ENCODE measurements around the gene ZNF644. TPM values are rescaled to one million over a fixed set of nuclear protein-coding genes. Genes with fewer than 3 reads are reported as not detected.

ZNF644 gene
- total RNA-seq, 1 donor from 2014 or later: 177 TPM

DNA sequence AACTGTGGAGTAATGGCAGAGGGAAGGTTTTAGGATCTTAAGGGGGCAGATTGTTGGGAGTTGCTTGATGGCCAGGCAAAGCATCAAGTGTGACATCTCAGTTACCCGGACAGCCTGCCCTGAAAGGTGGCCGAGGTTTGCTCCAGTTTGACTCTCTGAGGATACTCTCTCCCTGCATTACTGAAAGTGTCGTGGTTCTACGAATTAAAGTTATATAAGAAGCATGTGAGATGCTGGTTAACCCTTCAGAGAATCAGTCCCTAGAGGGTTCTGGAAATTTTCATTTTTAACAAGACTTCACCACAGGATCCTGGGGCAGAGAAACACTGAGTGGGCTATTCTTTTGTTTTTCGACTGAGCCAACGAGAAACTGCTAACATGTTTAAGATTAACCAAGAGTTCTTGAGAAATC is 689 bp upstream of the ZNF644 start:
- peaks cover 2% of the 10 kb centered on the region for H3K27me3 Mint-ChIP-seq (ENCODE audit: insufficient read depth, low read depth)

GRCh38 chr1:91020967-91021685 is 709 bp downstream of the ZNF644 start:
- H3K27me3 Mint-ChIP-seq (ENCODE audit: insufficient read depth, low read depth): peaks cover 2% of the 10 kb centered on the region
- peak overlapping the region; percentile 54 for H2AFZ ChIP-seq (replicated peaks)
- peaks cover 13% of the 10 kb centered on the region for H3K9me3 Mint-ChIP-seq
- peak overlapping the region; percentile 98 for H3K4me2 ChIP-seq
- peak overlapping the region; percentile 100 for H3K27ac Mint-ChIP-seq
- peaks cover 13% of the 10 kb centered on the region for H3K36me3 ChIP-seq
- TF ChIP-seq EZH2 (IDR thresholded peaks at IDR 0.05) (no peak), EZH2phosphoT487 (IDR thresholded peaks at IDR 0.05) (no peak)
- TF ChIP-seq, protein P1, sequence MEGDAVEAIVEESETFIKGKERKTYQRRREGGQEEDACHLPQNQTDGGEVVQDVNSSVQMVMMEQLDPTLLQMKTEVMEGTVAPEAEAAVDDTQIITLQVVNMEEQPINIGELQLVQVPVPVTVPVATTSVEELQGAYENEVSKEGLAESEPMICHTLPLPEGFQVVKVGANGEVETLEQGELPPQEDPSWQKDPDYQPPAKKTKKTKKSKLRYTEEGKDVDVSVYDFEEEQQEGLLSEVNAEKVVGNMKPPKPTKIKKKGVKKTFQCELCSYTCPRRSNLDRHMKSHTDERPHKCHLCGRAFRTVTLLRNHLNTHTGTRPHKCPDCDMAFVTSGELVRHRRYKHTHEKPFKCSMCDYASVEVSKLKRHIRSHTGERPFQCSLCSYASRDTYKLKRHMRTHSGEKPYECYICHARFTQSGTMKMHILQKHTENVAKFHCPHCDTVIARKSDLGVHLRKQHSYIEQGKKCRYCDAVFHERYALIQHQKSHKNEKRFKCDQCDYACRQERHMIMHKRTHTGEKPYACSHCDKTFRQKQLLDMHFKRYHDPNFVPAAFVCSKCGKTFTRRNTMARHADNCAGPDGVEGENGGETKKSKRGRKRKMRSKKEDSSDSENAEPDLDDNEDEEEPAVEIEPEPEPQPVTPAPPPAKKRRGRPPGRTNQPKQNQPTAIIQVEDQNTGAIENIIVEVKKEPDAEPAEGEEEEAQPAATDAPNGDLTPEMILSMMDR (IDR thresholded peaks at IDR 0.05): no peak
- peak overlapping the region; percentile 91 for H3K9ac ChIP-seq
- peaks cover 20% of the 10 kb centered on the region for H3K4me1 Mint-ChIP-seq
- H3K9me3 ChIP-seq (ENCODE audit: low read depth): no peaks in the 10 kb centered on the region
- peaks cover 27% of the 10 kb centered on the region for H3K36me3 Mint-ChIP-seq
- DNase-seq (ENCODE audit: low spot score): peak; percentile 95
- peaks cover 33% of the 10 kb centered on the region for H3F3A ChIP-seq (ENCODE audit: low read depth)
- H3K27ac ChIP-seq: peak overlapping the region; percentile 100
- no peaks in the 10 kb centered on the region for H3K27me3 ChIP-seq
- peaks cover 18% of the 10 kb centered on the region for H4K20me1 ChIP-seq (ENCODE audit: low read depth)
- peaks cover 20% of the 10 kb centered on the region for H3K4me1 ChIP-seq
- H3K4me3 Mint-ChIP-seq: peak overlapping the region; percentile 98
- H3K79me2 ChIP-seq (ENCODE audit: low read depth): peaks cover 50% of the 10 kb centered on the region
- H3K4me3 ChIP-seq: peak overlapping the region; percentile 88

More for the DNA sequence above, 689 bp upstream of the ZNF644 start:
- peaks cover 24% of the 10 kb centered on the region for H3K36me3 Mint-ChIP-seq
- DNase-seq (ENCODE audit: low spot score): peak; percentile 13
- peaks cover 14% of the 10 kb centered on the region for H3K4me1 ChIP-seq
- H3K4me3 ChIP-seq: no peak overlapping the region
- TF ChIP-seq, protein P1 (IDR thresholded peaks at IDR 0.05): no peak
- TF ChIP-seq EZH2 (IDR thresholded peaks at IDR 0.05) (no peak), EZH2phosphoT487 (IDR thresholded peaks at IDR 0.05) (no peak)
- H3K9ac ChIP-seq: no peak overlapping the region
- no peaks in the 10 kb centered on the region for H3K27me3 ChIP-seq
- H3K4me3 Mint-ChIP-seq: peak overlapping the region; percentile 98
- peaks cover 13% of the 10 kb centered on the region for H3K9me3 Mint-ChIP-seq
- peaks cover 33% of the 10 kb centered on the region for H3F3A ChIP-seq (ENCODE audit: low read depth)
- H2AFZ ChIP-seq (replicated peaks): peak overlapping the region; percentile 54
- H3K4me2 ChIP-seq: peak overlapping the region; percentile 98
- H3K79me2 ChIP-seq (ENCODE audit: low read depth): peaks cover 36% of the 10 kb centered on the region
- peaks cover 4% of the 10 kb centered on the region for H4K20me1 ChIP-seq (ENCODE audit: low read depth)
- H3K27ac Mint-ChIP-seq: peak overlapping the region; percentile 100
- no peaks in the 10 kb centered on the region for H3K9me3 ChIP-seq (ENCODE audit: low read depth)
- H3K27ac ChIP-seq: peak overlapping the region; percentile 100
- H3K4me1 Mint-ChIP-seq: peaks cover 20% of the 10 kb centered on the region
- H3K36me3 ChIP-seq: peaks cover 13% of the 10 kb centered on the region

DNA sequence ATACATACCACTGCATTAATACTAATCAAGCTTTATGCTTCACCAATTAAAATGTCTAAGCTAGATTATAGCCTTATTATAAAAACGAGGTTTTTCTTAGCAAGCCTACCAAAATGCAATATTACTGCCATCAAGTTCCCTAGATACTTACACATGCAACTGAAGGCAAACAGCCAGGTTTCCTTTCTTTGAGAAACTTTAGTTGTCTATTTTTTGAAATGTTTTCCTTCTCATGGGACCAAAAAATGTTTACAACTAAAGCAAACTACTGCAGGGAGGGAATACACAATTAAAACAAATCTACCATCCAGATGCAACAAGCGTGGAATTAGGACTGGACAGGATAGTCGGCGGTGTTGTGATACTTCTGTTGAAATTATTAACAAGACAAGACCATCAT is 1.3 kb downstream of the ZNF644 start:
- TF ChIP-seq, protein P1 (IDR thresholded peaks at IDR 0.05): no peak
- TF ChIP-seq EZH2phosphoT487 (IDR thresholded peaks at IDR 0.05) (no peak), EZH2 (IDR thresholded peaks at IDR 0.05) (no peak)

More for the DNA sequence above, 1.3 kb downstream of the ZNF644 start:
- peak overlapping the region; percentile 91 for H3K9ac ChIP-seq
- H3K4me3 ChIP-seq: peak overlapping the region; percentile 88
- peaks cover 13% of the 10 kb centered on the region for H3K36me3 ChIP-seq
- H3F3A ChIP-seq (ENCODE audit: low read depth): peaks cover 33% of the 10 kb centered on the region
- H3K9me3 Mint-ChIP-seq: peaks cover 13% of the 10 kb centered on the region
- H3K27ac ChIP-seq: peak overlapping the region; percentile 100
- H3K9me3 ChIP-seq (ENCODE audit: low read depth): no peaks in the 10 kb centered on the region
- peak overlapping the region; percentile 98 for H3K4me3 Mint-ChIP-seq
- peak overlapping the region; percentile 100 for H3K27ac Mint-ChIP-seq
- no peaks in the 10 kb centered on the region for H3K27me3 ChIP-seq
- peaks cover 32% of the 10 kb centered on the region for H3K36me3 Mint-ChIP-seq
- H3K4me1 ChIP-seq: peaks cover 27% of the 10 kb centered on the region
- DNase-seq (ENCODE audit: low spot score): no peak
- peaks cover 2% of the 10 kb centered on the region for H3K27me3 Mint-ChIP-seq (ENCODE audit: insufficient read depth, low read depth)
- H4K20me1 ChIP-seq (ENCODE audit: low read depth): peaks cover 24% of the 10 kb centered on the region
- peaks cover 20% of the 10 kb centered on the region for H3K4me1 Mint-ChIP-seq
- H2AFZ ChIP-seq (replicated peaks): no peak overlapping the region
- peaks cover 57% of the 10 kb centered on the region for H3K79me2 ChIP-seq (ENCODE audit: low read depth)
- peak overlapping the region; percentile 98 for H3K4me2 ChIP-seq

Measured in neural progenitor cell (in vitro differentiated cells).